Measurements from ENCODE around the gene SNAP91.

GRCh38 chr6:83758533-83758932, 49.6 kb upstream of the SNAP91 start:
- TF ChIP-seq, protein P1, sequence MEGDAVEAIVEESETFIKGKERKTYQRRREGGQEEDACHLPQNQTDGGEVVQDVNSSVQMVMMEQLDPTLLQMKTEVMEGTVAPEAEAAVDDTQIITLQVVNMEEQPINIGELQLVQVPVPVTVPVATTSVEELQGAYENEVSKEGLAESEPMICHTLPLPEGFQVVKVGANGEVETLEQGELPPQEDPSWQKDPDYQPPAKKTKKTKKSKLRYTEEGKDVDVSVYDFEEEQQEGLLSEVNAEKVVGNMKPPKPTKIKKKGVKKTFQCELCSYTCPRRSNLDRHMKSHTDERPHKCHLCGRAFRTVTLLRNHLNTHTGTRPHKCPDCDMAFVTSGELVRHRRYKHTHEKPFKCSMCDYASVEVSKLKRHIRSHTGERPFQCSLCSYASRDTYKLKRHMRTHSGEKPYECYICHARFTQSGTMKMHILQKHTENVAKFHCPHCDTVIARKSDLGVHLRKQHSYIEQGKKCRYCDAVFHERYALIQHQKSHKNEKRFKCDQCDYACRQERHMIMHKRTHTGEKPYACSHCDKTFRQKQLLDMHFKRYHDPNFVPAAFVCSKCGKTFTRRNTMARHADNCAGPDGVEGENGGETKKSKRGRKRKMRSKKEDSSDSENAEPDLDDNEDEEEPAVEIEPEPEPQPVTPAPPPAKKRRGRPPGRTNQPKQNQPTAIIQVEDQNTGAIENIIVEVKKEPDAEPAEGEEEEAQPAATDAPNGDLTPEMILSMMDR (IDR thresholded peaks at IDR 0.05; ENCODE audit: poor library complexity, severe bottlenecking), result no peak
- TF ChIP-seq TAF1 (IDR thresholded peaks at IDR 0.05; ENCODE audit: low read depth) (no peak), POLR2AphosphoS5 (IDR thresholded peaks at IDR 0.05) (no peak), EP300 (conservative IDR thresholded peaks at IDR 0.05; ENCODE audit: poor library complexity, severe bottlenecking) (no peak), REST (IDR thresholded peaks at IDR 0.05; ENCODE audit: borderline replicate concordance) (no peak), RAD21 (conservative IDR thresholded peaks at IDR 0.05) (no peak), SMC3 (conservative IDR thresholded peaks at IDR 0.05; ENCODE audit: poor library complexity) (no peak), EZH2 (IDR thresholded peaks at IDR 0.05; ENCODE audit: borderline replicate concordance, insufficient read depth, low read length, poor library complexity, severe bottlenecking) (no peak)
